Measurements from ENCODE around the gene NXPH1.

The NXPH1 gene

DNA sequence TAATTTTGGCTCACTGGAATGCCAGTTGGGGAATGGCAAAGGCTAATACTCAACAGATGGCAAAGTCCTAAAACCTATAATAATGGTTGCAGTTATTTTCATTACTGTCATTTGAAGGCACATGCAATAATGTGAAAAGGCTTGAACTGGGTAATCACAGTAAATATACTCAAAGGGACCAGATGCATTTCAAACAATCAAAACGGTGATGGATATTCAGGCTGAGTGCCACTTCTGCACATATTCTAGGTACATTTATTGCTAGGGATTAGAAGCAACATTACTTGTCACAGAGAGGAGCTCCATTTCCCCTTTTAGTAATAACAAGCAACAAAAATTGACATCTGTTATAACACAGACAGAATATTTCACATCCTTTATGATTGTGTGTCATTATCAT, 171.8 kb downstream of the NXPH1 start:
- Histone ChIP-seq H3F3A (ENCODE audit: control insufficient read depth, insufficient read depth) (no peaks in the 10 kb centered on the region), H3K27ac (ENCODE audit: low read depth, low read length) (no peak overlapping the region), H3K4me3 (ENCODE audit: low read length) (no peak overlapping the region), H3K4me2 (ENCODE audit: low read length) (no peak overlapping the region), H3K9me3 (ENCODE audit: control insufficient read depth, insufficient read depth, low read length) (no peaks in the 10 kb centered on the region), H3K79me2 (ENCODE audit: control insufficient read depth, low read length) (no peaks in the 10 kb centered on the region), H3K9me2 (replicated peaks; ENCODE audit: control insufficient read depth, low read length) (no peaks in the 10 kb centered on the region), H3K27me3 (ENCODE audit: control insufficient read depth, low read length) (no peaks in the 10 kb centered on the region), H3K4me1 (ENCODE audit: control insufficient read depth, low read length) (no peaks in the 10 kb centered on the region), H3K36me3 (ENCODE audit: control insufficient read depth, low read length) (no peaks in the 10 kb centered on the region), H4K20me1 (ENCODE audit: control insufficient read depth, insufficient read depth, low read depth, low read length) (no peaks in the 10 kb centered on the region)
- TF ChIP-seq, protein P1, sequence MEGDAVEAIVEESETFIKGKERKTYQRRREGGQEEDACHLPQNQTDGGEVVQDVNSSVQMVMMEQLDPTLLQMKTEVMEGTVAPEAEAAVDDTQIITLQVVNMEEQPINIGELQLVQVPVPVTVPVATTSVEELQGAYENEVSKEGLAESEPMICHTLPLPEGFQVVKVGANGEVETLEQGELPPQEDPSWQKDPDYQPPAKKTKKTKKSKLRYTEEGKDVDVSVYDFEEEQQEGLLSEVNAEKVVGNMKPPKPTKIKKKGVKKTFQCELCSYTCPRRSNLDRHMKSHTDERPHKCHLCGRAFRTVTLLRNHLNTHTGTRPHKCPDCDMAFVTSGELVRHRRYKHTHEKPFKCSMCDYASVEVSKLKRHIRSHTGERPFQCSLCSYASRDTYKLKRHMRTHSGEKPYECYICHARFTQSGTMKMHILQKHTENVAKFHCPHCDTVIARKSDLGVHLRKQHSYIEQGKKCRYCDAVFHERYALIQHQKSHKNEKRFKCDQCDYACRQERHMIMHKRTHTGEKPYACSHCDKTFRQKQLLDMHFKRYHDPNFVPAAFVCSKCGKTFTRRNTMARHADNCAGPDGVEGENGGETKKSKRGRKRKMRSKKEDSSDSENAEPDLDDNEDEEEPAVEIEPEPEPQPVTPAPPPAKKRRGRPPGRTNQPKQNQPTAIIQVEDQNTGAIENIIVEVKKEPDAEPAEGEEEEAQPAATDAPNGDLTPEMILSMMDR (IDR thresholded peaks at IDR 0.05; ENCODE audit: low read depth, low read length, poor library complexity, severe bottlenecking), result no peak
- TF ChIP-seq EZH2phosphoT487 (IDR thresholded peaks at IDR 0.05; ENCODE audit: borderline replicate concordance, low read length), result no peak

DNA sequence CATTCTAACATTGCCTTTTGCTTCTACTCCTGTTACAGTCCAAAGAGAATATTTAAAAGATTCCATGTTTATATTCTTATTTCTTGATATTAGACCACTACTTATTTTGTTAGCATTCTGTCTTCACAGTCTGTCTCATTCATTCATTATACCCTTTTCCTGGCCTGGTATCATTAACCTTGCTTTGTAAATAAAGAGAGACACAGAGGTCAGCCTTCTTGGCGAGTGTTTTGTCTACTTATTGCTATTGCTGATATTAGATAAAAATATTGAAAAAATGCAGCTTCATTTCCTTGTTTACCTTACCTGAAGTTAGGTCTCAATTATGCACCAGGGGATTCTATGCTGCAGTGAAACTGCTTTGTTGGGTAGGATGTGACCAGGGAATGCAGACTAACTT, 179.2 kb downstream of the NXPH1 start:
- Histone ChIP-seq H3K4me1 (ENCODE audit: control insufficient read depth, low read length) (no peaks in the 10 kb centered on the region), H3K4me3 (ENCODE audit: low read length) (no peak overlapping the region), H3K9me2 (replicated peaks; ENCODE audit: control insufficient read depth, low read length) (no peaks in the 10 kb centered on the region), H3K9me3 (ENCODE audit: control insufficient read depth, insufficient read depth, low read length) (no peaks in the 10 kb centered on the region), H3F3A (ENCODE audit: control insufficient read depth, insufficient read depth) (no peaks in the 10 kb centered on the region), H3K79me2 (ENCODE audit: control insufficient read depth, low read length) (no peaks in the 10 kb centered on the region), H3K36me3 (ENCODE audit: control insufficient read depth, low read length) (no peaks in the 10 kb centered on the region), H3K4me2 (ENCODE audit: low read length) (no peak overlapping the region), H3K27me3 (ENCODE audit: control insufficient read depth, low read length) (no peaks in the 10 kb centered on the region), H3K27ac (ENCODE audit: low read depth, low read length) (no peak overlapping the region), H4K20me1 (ENCODE audit: control insufficient read depth, insufficient read depth, low read depth, low read length) (no peaks in the 10 kb centered on the region)
- TF ChIP-seq, protein P1 (IDR thresholded peaks at IDR 0.05; ENCODE audit: low read depth, low read length, poor library complexity, severe bottlenecking), result no peak
- TF ChIP-seq EZH2phosphoT487 (IDR thresholded peaks at IDR 0.05; ENCODE audit: borderline replicate concordance, low read length), result no peak

DNA sequence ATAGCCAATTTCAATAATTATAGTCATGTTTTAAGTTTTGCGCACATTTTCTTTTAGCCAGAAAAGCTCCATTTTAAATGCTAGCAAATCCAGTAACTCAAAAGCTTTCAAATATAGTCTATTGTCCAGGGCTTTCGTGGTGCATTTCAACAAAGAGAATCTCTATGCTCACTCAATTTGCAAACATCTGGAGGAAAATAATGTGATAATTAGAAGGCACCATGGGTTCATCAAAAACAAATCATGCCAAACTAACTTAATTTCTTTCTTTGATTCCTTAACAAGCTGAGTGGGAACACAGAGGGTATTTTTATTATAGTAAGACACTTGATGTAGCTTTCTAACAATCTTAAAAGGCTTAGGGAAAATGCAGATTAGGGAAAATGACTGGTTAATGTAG, 179.8 kb downstream of the NXPH1 start:
- H4K20me1 ChIP-seq (ENCODE audit: control insufficient read depth, insufficient read depth, low read depth, low read length), result no peaks in the 10 kb centered on the region
- no peak overlapping the region for H3K4me2 ChIP-seq (ENCODE audit: low read length)
- no peaks in the 10 kb centered on the region for H3K79me2 ChIP-seq (ENCODE audit: control insufficient read depth, low read length)
- no peaks in the 10 kb centered on the region for H3K4me1 ChIP-seq (ENCODE audit: control insufficient read depth, low read length)
- no peaks in the 10 kb centered on the region for H3K9me2 ChIP-seq (replicated peaks; ENCODE audit: control insufficient read depth, low read length)
- no peak overlapping the region for H3K4me3 ChIP-seq (ENCODE audit: low read length)
- TF ChIP-seq, protein P1 (IDR thresholded peaks at IDR 0.05; ENCODE audit: low read depth, low read length, poor library complexity, severe bottlenecking), result no peak
- no peak for TF ChIP-seq EZH2phosphoT487 (IDR thresholded peaks at IDR 0.05; ENCODE audit: borderline replicate concordance, low read length)
- no peaks in the 10 kb centered on the region for H3F3A ChIP-seq (ENCODE audit: control insufficient read depth, insufficient read depth)
- no peaks in the 10 kb centered on the region for H3K27me3 ChIP-seq (ENCODE audit: control insufficient read depth, low read length)
- H3K27ac ChIP-seq (ENCODE audit: low read depth, low read length), result no peak overlapping the region
- H3K9me3 ChIP-seq (ENCODE audit: control insufficient read depth, insufficient read depth, low read length), result no peaks in the 10 kb centered on the region
- no peaks in the 10 kb centered on the region for H3K36me3 ChIP-seq (ENCODE audit: control insufficient read depth, low read length)

DNA sequence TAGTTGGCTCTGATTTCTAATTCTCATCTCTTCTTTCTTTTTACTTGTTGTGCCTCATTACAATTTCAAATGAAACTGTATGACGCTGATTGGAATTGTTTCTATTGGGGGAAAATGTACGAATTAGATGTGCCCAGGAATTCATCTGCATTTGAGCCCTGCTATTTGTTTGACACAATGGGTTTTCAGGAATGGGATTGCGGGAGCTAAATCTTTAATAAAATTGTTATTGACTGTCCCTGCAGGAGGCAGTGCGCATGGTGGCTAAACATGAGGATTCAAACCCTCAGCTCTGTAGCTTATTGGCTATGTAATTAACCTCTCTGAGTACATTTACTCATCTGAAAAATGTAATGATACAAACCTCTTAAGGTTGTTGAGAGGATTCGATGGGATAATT, 181.6 kb downstream of the NXPH1 start:
- H4K20me1 ChIP-seq (ENCODE audit: control insufficient read depth, insufficient read depth, low read depth, low read length), result no peaks in the 10 kb centered on the region
- H3F3A ChIP-seq (ENCODE audit: control insufficient read depth, insufficient read depth), result no peaks in the 10 kb centered on the region
- H3K79me2 ChIP-seq (ENCODE audit: control insufficient read depth, low read length), result no peaks in the 10 kb centered on the region
- H3K9me2 ChIP-seq (replicated peaks; ENCODE audit: control insufficient read depth, low read length), result no peaks in the 10 kb centered on the region
- no peak overlapping the region for H3K4me3 ChIP-seq (ENCODE audit: low read length)
- no peak overlapping the region for H3K27ac ChIP-seq (ENCODE audit: low read depth, low read length)
- no peaks in the 10 kb centered on the region for H3K9me3 ChIP-seq (ENCODE audit: control insufficient read depth, insufficient read depth, low read length)
- no peak overlapping the region for H3K4me2 ChIP-seq (ENCODE audit: low read length)
- H3K4me1 ChIP-seq (ENCODE audit: control insufficient read depth, low read length), result no peaks in the 10 kb centered on the region
- TF ChIP-seq, protein P1 (IDR thresholded peaks at IDR 0.05; ENCODE audit: low read depth, low read length, poor library complexity, severe bottlenecking), result no peak
- H3K27me3 ChIP-seq (ENCODE audit: control insufficient read depth, low read length), result no peaks in the 10 kb centered on the region
- no peaks in the 10 kb centered on the region for H3K36me3 ChIP-seq (ENCODE audit: control insufficient read depth, low read length)
